HG02884 (cell line): Measurements from ENCODE around the gene GTF2A2.
"Not testable (repeated sequence)": the region's sequence is repeated elsewhere in the genome, so short reads cannot be mapped to it uniquely, and the experiment has no call there.

Experiments used
- ATAC-seq: cut with Tn5 transposase; IDR thresholded peaks from one replicate; pipeline ENCODE4 v1.9.1; 2021; ENCODE audit warnings: mild to moderate bottlenecking, moderate library complexity; ENCODE audit not compliant: unreplicated experiment

The GTF2A2 gene, protein sequence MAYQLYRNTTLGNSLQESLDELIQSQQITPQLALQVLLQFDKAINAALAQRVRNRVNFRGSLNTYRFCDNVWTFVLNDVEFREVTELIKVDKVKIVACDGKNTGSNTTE

DNA sequence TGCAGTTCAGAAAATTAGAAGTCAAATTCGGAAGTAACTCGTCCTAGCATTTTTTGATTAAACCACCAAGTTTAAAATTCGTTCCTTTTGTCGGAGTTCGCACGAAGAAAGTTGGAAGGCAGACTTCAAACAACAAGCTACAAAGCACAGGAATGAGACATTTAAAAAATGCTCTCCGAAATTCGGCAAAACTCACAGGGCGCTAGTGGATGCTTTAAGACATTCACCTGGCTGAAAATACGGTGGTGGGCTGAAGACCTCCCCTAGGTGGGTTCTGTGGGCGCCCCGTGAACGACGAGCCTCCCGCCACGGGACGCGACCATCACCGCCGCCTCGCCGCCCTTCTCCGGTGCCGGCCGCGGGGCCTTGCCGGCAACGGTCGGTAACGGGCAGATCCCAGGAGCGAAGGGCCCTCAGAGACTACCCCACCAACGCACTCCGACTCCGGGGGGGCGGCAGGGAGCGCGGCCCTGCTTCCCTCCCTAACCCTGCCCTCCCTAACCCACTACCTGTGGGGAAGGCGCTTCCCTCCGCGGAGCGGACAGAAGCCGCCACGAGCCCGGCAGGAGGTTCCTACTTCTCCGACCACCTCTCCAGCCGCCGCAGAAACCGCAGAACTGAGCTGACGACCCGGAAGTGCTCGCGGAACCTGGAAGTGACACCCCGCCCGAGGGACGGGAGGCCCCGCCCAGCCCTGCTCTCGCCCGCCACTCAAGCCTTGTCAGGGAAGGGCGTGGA, at the start of gene GTF2A2:
Gene GTF2A2 (minus strand): TSS at position 619 of the 738 bp plus-strand sequence. CDS start 5,238 bp downstream, outside the sequence.
- peak; percentile 99 for ATAC-seq

DNA sequence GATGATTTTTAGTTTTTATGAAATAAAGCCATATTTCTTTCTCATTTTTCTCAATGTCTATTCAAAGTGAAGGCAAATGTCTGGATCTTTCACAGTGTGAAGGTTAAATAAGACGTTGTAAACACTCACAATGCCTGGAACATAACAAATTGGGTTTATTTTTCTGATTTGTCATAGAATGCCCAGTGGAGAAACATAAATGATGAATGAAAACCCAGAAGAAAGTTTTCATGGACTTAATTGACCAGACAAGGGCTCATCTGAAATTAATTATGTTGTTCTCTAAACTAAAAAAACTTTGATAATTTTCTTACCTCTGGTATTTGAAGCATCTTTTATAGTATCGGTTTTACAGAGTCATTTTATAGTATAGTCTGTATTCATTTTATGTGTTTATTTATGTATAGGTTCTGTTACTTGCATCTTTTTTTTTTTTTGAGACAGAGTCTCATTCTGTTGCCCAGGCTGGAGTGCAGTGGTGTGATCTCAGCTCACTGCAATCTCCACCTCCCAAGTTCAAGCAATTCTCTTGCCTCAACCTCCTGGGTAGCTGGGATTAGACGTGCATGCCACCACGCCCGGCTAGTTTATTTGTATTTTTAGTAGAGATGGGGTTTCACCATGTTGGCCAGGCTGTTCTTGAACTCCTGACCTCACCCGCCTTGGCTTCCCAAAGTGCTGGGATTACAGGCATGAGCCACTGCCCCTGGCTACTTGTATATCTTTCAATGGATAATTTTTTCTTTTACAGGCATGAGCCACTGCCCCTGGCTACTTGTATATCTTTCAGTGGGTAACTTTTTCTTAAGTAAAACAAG, 46.9 kb upstream of the GTF2A2 start:
- no peak for ATAC-seq

DNA sequence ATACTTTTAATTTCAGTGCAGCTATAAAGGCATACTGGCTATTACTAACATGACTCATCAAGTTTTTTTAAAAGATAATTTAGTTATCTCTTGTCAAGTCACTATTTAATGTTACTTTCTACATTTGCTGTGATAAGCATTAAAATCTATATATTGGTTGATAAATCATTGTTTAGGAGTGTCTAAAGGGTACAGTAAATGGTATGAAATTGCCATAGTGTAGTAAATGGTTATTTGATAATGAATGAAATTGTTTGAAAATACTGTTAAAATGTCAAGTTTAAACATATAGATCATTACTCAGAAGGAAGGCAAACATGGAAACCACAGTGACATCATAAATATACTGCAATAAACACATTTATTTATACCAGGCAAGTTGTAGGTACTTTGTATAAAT, 45.0 kb upstream of the GTF2A2 start:
- no peak for ATAC-seq

DNA sequence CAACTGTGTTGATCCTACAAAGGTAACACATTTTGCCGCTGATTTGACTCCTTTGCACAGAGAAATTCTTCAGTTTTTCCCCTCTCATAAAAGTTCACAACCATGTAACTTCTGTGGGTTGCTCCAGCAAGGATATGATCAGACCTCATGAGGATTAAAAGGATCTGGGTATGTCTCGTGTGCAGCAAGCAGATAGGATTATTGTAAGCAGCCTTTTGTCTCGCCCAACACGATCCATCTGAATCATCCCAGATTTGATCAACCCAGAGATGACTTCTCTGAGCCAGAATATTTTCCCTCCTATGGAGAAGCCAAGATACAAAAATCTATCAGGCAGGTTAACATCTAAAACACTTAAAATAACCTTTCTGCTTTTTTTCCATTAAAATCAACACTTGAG, 44.6 kb upstream of the GTF2A2 start:
- ATAC-seq, result no peak

DNA sequence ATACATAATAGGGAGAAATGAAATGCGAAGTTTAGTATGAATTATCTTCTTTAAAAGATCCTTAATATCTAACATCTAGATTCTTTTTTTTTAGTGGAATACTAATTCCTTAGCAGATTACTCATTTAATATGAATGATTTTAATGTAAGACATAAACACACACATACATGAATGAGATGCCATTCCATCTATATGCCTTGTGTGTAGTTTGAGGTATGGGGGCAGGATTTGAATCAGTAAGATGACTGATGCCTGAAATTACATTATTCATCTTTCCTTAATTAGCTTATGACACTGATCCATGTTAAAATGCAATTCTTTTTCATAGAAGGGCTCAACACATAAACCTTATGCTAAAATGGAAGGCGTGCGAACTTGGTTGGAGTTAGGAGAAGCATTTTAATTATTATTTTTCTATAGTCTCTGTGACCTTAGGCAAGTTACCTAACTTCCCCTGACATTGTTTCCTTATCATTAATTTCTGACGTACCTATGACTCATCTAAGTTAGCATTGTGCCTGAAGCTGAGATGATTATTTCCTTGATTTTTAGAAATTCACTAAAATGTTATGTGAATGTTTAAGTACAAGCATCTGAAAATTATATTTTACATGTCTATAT, 42.6 kb upstream of the GTF2A2 start:
- no peak for ATAC-seq

DNA sequence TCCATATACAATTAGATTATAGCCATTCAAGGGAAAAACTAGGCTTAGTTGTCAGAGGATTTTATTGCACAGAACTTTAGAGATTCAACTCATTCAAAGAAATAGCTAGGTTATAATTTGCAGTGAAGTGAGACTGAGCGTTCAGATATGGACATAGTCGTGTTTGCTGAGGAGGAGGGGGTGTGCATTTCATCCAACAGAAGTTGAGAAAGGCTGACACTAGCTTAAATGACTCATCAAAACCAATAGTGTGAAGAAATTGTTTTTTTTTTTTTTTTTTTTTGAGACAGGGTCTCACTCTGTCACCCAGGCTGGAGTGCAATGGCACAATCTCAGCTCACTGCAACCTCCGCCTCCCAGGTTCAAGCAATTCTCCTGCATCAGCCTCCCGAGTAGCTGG, 40.8 kb upstream of the GTF2A2 start:
- not testable (repeated sequence) for ATAC-seq

DNA sequence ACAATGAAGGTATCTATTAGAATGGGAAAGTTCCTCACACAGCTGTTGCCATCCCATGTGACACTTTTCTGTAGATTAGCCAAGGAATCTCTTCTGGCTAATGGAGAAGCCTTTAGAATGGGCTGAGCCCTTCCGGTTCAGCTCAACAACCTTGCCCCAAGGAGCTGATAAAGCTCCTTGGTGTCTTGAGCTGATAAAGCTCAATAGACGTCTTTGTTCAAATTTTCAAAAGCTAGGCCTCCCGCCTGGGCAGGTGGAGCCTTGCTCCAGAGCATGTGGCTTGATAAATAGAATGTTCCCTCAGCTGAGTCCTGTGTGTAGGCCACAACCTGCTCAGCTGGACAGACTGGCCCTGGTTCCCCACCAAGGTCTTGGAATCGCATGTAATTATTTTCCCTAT, 39.0 kb upstream of the GTF2A2 start:
- no peak for ATAC-seq

DNA sequence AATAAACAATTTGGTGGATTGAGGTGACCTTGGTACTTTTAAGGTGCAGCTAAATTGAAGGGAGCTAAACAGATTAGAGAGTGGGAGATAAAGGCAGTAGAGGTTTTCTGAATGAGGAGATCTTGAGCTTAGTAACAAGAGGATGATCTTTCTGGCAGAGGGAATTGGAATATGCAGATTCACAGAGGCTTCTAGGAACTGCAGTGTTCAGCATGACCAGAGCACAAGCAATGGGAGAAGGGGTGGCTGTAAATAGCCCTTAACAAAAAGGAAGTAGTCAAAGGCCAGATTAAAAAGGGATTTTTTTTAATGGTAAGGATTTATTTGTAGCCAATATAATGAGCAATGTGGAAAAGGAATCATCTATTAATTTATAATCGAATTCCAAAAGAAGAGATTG, 37.5 kb upstream of the GTF2A2 start:
- no peak for ATAC-seq

DNA sequence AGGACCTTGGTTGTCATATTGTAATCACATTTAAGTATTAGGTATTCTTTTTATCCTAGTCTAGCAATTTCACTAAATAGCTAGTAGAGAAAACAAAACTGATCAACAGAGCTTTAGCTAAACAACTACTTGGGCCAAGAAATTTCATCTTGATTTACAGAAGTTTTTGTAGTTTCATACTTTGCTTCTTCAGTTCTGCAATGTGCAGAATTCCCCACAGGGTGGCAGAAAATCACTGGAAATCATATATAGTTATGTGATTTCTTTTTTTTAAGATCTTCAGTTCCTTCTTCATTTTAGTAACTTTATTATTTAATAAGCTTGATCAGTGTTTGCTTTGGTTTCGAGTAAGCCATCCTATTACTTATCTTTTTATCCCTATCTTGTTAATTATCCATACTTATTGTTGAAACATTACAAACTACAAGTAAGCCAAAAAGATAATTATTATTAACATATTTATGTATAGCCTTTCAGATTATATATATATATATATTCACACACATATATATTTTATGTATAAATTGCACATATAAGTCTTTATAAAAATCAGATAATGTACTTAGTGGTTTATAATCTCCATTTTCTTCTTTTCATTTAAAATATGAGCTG, 34.0 kb upstream of the GTF2A2 start:
- no peak for ATAC-seq

DNA sequence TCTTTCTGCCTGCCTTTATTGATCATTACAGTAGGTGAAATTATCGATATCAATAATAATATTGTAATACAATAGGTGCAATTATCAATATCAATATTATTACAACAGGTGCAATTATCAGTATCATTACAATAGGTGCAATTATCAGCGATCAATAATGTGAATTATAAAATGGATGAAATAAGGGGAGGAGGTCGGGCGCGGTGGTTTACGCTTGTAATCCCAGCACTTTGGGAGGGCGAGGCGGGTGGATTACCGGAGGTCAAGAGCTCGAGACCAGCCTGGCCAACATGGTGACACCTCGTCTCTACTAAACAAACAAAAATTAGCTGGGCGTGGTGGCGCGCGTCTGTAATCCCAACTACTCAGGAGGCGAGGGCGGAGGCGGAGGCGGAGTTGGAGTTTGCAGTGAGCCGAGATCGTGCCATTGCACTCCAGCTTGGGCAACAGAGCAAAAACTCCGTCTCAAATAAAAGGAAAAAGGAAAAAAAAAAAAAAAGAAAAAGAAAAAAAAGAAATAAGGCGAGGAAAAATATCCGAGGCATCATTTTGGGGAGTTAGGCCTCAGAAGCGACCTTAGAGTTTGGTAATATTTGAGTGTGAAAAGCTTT, 32.4 kb upstream of the GTF2A2 start:
- no peak for ATAC-seq

DNA sequence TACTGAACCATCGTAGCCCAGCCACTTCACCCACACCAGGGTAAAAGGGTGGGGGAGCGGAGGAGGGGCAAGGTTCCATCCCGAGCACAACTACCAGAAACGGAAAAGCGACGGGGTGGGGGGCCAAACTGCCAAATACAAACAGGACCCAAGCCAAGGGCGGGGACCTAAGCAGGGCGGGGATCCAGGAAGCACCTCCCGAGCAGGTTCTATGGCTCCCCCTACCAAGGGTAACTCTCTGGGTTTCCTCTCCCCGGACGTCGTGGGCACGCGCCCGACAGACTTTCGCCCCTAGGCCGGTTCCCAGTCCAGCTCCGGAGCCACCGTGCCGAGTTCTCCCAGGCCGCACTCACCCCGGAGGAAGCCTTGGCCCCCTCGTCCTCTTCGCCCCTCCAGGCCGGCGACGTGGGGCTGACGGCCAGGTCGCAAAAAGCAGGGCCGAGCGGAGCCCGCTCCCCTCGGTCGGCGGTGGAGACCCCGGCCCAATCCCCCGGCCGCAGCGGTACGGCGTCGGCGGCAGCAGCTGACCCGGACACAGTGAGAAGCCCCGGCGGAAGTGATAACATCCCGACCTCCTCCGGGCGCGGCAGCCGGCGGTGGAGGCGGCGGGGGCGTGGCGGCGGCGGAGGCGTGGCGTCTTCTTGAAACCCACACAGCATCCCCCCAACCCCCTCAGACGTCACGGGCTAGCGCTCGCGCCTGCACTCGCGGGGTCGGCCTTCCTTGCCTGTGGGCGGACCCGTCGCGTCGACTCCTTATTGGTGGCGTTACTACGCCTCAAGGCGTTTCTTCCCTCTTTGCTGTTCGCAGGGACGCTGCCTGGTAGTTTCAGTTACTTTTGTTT, 31.7 kb upstream of the GTF2A2 start, which contains the start of gene BNIP2:
Gene BNIP2 (minus strand): TSS at position 539 of the 844 bp plus-strand sequence. CDS start 6,863 bp downstream, outside the sequence.
- ATAC-seq, result peak; percentile 71

DNA sequence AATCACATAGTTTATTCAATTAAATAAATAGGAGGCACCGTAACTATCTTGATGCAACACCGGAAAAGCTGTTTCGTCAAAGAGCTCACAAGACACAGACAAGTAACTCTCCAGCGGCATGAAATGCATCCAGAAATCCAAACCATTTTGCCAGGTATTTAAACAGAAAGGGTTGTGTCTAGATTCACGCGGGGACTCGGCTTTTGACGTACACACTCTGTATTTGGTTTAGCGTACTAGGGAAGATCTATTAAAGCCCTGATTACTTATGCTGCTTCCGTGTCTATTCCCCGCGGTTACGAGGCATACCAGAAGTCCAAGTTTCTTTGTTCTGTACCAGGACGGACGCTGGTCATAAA, 31.1 kb upstream of the GTF2A2 start:
- ATAC-seq, result peak; percentile 2

DNA sequence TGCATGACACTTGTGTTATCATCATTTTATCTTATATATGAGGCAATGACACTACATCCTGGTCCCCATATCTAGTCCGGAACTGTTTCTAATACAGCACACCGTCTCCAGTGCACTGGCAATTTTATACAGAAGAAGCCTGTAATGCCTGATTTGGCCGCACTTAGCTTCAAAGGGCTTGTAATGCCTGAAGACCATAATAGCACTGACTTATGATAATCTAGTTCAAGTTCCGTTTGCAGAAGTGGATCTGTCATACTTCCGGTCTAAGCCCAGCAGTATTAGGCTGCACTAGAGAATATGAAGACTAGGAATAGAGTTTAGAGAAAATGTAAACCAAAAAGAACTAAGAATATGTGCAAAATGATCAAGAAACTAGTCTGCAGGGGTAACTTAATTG, 30.5 kb upstream of the GTF2A2 start:
- ATAC-seq, result no peak

DNA sequence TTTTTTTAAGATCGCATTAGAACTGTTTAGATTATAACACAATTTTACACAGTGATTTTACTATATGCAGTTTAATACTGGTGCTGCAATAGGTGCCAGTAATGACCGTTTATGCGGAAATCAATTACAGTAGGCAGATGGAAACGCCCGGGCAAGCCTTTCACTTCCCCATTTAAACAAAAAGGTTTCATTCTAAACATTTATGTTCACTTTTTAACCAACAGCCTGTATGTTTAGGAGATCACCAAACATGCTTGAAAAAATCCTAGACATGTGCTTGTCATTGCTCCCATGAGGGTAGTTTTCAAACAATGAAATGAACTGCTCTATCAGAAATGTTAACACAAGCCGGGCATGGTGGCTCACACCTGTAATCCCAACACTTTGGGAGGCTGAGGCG, 29.1 kb upstream of the GTF2A2 start:
- ATAC-seq, result no peak

DNA sequence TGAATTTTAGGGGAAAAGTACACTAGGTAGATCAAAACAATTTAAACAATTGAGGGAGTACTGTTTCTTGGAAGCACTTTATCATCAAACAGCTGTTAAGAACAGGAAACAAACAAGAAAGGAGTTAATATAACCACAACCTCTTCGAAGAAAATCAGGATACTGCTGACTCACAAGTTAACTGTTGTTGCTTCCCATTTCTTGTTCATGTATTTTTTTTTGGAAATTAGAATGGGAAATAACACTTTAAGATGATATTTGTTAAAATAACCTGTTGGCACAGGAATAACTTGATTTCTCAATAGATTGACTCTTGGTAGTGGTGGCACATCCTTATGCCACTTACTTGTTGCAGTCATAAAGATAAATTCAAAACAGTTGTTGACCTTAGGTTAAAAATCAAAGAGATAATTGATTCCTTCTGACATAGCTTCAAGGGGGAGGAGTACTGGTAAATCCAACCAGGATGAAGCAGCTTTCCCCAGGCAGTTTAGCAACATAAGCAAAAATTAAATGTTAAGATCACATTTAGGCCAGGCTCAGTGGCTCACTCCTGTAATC, 28.5 kb upstream of the GTF2A2 start:
- ATAC-seq, result no peak

DNA sequence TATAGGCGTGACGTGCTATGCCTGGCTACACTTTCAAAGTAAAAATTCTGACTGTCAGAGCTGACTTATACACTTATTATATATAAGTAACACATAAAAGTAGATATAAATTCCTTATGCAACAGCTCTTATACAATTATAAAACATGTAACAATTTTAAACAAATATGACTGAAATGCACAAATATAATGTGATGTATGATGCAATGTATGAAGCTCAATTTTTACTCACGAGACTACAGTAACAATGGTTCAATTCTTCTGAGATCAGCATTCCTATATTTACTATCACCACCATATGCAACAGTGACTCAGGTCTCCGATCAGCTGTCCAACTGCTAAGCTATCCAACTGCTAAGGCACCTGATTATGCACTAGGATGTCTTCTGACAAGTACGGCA, 23.6 kb upstream of the GTF2A2 start:
- no peak for ATAC-seq

DNA sequence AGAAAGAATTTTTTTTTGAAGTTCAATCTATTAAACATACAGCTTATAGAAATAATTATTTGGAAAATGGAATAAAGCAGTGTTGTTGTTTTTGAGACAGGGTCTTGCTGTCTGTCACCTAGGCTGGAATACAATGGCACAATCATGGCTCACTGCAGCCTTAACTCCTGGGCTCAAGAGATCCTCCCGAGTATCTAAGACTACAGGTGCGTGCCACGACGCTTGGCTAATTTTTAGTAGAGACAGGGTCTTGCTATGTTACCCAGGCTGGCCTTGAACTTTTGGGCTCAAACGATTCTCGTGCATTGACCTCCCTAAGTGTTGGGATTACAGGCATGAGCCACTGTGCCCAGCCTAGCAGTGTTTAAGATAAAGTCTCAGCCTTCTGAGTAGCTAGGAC, 23.0 kb upstream of the GTF2A2 start:
- no peak for ATAC-seq

DNA sequence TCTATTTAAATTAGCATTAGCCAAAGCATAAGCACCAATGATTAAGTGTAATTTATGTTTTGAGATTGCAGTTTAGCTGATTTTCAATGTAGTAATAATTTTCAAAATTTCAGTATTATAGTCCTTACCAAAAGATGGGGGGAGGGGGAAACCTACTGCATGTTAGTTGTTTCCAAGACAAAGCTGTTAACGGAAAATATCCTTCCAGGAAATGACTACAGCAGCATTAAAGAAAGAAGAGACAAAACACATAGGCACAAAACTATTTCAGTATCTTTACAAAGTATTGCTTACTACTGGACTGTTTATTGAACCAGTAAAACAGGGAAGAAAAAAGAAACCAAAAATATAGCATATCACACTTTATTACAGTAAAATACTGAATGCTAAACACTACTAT, 21.3 kb upstream of the GTF2A2 start:
- no peak for ATAC-seq

DNA sequence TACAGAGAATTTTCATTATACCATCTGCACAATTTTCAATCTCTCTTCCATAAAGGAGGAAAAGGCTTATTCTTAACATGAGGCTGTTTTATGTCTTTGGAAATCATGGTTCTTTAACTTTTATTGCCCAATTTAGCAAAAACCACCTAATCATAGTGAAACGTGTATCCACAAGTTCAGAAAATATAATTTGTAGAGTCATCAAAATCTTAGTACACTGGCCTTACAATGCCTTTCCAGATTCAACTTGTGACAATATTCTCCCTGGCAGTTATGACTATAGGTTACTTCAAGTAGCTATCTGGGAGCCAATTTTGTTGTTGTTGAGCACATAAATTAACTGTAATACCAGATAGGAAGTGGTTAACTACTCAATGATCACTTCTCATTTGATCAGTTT, 20.9 kb upstream of the GTF2A2 start:
- no peak for ATAC-seq

DNA sequence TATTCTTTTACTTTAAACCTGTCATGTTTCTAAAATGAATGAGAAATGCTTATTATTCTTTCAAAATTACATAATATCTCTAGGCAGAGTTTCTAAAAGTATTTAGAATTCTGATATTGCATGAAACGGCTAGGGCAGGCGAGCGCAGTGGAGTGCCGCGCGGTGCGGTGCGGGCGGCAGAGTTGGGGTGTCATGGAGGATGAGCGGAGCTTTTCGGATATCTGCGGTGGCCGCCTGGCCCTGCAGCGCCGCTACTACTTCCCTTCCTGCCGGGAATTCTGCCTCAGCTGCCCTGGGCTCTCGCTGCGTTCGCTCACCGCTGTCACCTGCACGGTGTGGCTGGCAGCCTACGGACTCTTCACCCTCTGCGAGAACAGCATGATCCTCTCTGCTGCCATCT, 19.2 kb upstream of the GTF2A2 start:
- no peak for ATAC-seq
